Kidney (tissue), 14 donors: Measurements from ENCODE around the gene STRA6. TPM values are rescaled to one million over a fixed set of nuclear protein-coding genes. Genes with fewer than 3 reads are reported as not detected.
A peak's percentile ranks its signal among the peaks of the same experiment; 100 is the strongest.

Experiments used
- DNase-seq, 5 donors: peaks; one replicate each; pipeline ENCODE4 v3.0.0-alpha.2; 2013 to 2020
- FAIRE-seq: peaks from 2 replicates; lab custom pipeline; 2012; peaks lifted over from hg19 to GRCh38; lab: Jason Lieb, UNC
- H3K27ac ChIP-seq, 2 donors: one replicate each; pipeline ENCODE4 v1.7.0; 2013; ENCODE audit warnings: low read depth in 2 of 2, low read length in 2 of 2, inconsistent platforms in 1 of 2
- H3K27me3 ChIP-seq: one replicate; pipeline ENCODE4 v1.7.1; 2013; ENCODE audit warnings: low read length, inconsistent platforms; ENCODE audit not compliant: control insufficient read depth, insufficient read depth
- H3K36me3 ChIP-seq, 3 donors: one replicate each; pipeline versions ENCODE4 v1.7.0 to v1.7.1; 2013; ENCODE audit warnings: low read length in 3 of 3, control low read depth in 1 of 3, inconsistent platforms in 1 of 3; ENCODE audit not compliant: insufficient read depth in 3 of 3, control insufficient read depth in 2 of 3
- H3K4me1 ChIP-seq, 3 donors: one replicate each; pipeline versions ENCODE4 v1.7.0 to v1.7.1; 2013; ENCODE audit warnings: low read length in 3 of 3, inconsistent platforms in 1 of 3, low read depth in 1 of 3; ENCODE audit not compliant: control insufficient read depth in 2 of 3, insufficient read depth in 2 of 3
- H3K4me3 ChIP-seq, 3 donors: one replicate each; pipeline versions ENCODE4 v1.7.0 to v1.8.1; 2013; ENCODE audit warnings: low read length in 3 of 3, control low read depth in 1 of 3, inconsistent platforms in 1 of 3
- H3K9ac ChIP-seq, 3 donors: one replicate each; pipeline versions ENCODE4 v1.7.0 to v1.7.1; 2013; ENCODE audit warnings: low read length in 3 of 3, control low read depth in 1 of 3, inconsistent platforms in 1 of 3
- H3K9me3 ChIP-seq, 3 donors: one replicate each; pipeline versions ENCODE4 v1.7.0 to v1.7.1; 2013; ENCODE audit warnings: low read length in 3 of 3, control low read depth in 1 of 3, inconsistent platforms in 1 of 3; ENCODE audit not compliant: control insufficient read depth in 2 of 3, insufficient read depth in 1 of 3
- intact Hi-C: fragments of 100-400 bp; cut with DNase I; formaldehyde crosslinking; loops from one replicate; pipeline ENCODE4 v1.11.1; 2022
- polyA plus RNA-seq: library from polyadenylated mRNA; stranded (reverse); fragments of 350-450 nt; fragmentation: Illumina TruSeq; extraction: RNeasy Lipid Tissue Mini Kit (QIAGEN cat#74804); gene quantifications from one replicate; pipeline ENCODE4 v1.2.3, GENCODE V29; 2014; ENCODE audit warnings: low read depth, low replicate concordance; ENCODE audit not compliant: insufficient read depth
- total RNA-seq: library from RNA; stranded (reverse); fragmentation: NEBNext Ultra II Directional; extraction: Animal tissue kit (Norgen Biotek cat#: 25700); gene quantifications from one replicate; pipeline ENCODE4 v1.2.1, GENCODE V29; 2021
- TF ChIP-seq, protein P1 (sequence below): IDR thresholded peaks from 3 replicates; pipeline ENCODE4 v1.5.1; 2012; ENCODE audit warnings: mild to moderate bottlenecking, moderate library complexity, borderline replicate concordance; ENCODE audit not compliant: insufficient read depth; ENCODE audit errors: extremely low read depth
- donor health status: control.
- donor health status: control.
- donor health status: control.
- donor health status: control.
- donor health status: control.
- donor health status: DM: yes; HTN: yes; CAD: no.
- donor health status: Normal renal cell carcinoma (clear cell type).

STRA6 gene
- total and polyA plus RNA-seq, 2 donors from 2014 or later: 2.0 to 31.9 TPM

DNA sequence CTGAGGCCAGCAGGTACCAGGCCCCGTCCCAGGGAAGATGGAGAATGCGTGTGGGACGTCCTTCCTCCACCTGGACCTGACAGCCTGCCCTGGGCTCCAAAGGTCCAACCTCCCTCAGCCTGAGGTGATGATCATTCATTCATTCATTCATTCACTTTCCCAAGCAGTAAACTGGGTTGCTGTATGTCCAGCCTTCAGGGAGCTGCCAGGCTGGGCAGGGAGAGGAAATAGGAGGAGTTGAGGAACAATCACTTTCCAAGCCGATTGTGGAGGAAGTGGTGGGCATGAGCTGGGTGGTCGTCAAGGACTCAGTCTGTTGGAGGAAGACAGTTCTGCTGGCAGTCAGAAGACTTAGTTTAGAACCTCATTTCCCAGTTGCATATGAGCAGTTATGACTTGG lies 23.3 kb upstream of the STRA6 start:
- no peaks in the 10 kb centered on the region for H3K36me3 ChIP-seq
- FAIRE-seq (no peak), DNase-seq (no peak)
- no peak overlapping the region for H3K27ac ChIP-seq
- H3K4me1 ChIP-seq: peaks cover 0 to 9% (median 5%) of the 10 kb centered on the region in 3 donors
- H3K9ac ChIP-seq: no peak overlapping the region
- intact Hi-C loops: no loop called here
- no peaks in the 10 kb centered on the region for H3K27me3 ChIP-seq
- TF ChIP-seq, protein P1, sequence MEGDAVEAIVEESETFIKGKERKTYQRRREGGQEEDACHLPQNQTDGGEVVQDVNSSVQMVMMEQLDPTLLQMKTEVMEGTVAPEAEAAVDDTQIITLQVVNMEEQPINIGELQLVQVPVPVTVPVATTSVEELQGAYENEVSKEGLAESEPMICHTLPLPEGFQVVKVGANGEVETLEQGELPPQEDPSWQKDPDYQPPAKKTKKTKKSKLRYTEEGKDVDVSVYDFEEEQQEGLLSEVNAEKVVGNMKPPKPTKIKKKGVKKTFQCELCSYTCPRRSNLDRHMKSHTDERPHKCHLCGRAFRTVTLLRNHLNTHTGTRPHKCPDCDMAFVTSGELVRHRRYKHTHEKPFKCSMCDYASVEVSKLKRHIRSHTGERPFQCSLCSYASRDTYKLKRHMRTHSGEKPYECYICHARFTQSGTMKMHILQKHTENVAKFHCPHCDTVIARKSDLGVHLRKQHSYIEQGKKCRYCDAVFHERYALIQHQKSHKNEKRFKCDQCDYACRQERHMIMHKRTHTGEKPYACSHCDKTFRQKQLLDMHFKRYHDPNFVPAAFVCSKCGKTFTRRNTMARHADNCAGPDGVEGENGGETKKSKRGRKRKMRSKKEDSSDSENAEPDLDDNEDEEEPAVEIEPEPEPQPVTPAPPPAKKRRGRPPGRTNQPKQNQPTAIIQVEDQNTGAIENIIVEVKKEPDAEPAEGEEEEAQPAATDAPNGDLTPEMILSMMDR: no peak
- H3K9me3 ChIP-seq: no peaks in the 10 kb centered on the region
- no peak overlapping the region for H3K4me3 ChIP-seq

DNA sequence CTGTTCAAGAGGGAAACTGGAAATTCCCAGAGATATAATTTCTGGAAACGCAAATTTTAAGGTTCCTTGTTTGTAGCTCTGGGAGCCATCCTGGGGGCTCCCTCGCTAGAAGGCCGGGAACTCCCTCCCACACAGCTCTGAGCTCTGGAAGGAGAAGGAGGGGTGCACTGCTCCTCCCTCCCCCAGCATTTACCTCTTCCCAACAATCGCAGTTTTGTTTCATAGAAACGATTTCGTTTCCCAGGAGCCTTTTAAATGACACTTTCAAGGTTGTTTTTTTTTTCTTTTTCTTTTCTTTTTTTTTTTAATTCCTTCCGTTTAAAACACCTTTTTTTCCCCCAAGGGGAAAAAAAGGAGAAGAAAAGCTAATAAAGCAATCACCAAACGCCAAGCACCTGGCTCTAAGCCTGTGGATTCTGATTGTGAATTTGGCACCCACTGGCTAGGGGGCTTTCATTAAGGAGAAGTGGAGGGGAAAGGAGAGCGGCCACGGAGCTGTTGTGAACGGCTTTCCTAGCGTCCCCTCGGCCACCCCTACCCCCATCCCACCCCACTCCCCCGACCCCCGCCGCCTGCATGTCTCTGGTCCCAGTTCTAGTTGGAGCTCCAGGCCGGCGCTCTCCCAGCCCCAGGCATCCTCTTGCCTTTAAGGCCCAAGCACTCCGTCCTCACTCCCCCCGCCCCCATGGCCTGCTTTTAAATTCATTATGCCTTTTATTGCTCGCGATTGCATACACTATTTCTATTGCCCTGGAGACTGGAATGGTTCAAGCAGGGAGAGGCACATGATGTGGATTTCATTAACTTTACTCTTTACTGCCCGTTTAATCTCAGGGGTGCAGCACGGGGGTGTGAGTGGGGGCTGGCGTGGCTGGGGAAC lies 19.9 kb upstream of the STRA6 start:
- H3K9ac ChIP-seq: no peak overlapping the region
- DNase-seq: peak in 3 of 5 donors; percentile 74 to 90 (median 76)
- H3K9me3 ChIP-seq: no peaks in the 10 kb centered on the region
- no peak for FAIRE-seq
- intact Hi-C loops: no loop called here
- no peak overlapping the region for H3K27ac ChIP-seq
- TF ChIP-seq, protein P1: no peak
- H3K27me3 ChIP-seq: no peaks in the 10 kb centered on the region
- no peaks in the 10 kb centered on the region for H3K36me3 ChIP-seq
- no peak overlapping the region for H3K4me3 ChIP-seq
- H3K4me1 ChIP-seq: peaks cover 0 to 7% (median 2%) of the 10 kb centered on the region in 3 donors

- H3K4me3 ChIP-seq: no peak overlapping the region
- no peaks in the 10 kb centered on the region for H3K36me3 ChIP-seq
- TF ChIP-seq, protein P1: no peak
- no peak overlapping the region for H3K27ac ChIP-seq
- peak in 1 of 5 donors; percentile 17 for DNase-seq
- H3K9ac ChIP-seq: no peak overlapping the region
- no peaks in the 10 kb centered on the region for H3K27me3 ChIP-seq
- no peaks in the 10 kb centered on the region for H3K9me3 ChIP-seq
- intact Hi-C loops: no loop called here
- no peak for FAIRE-seq
- H3K4me1 ChIP-seq: peaks cover 0 to 7% (median 2%) of the 10 kb centered on the region in 3 donors
Measured at GRCh38 chr15:74221399-74222239, 19.0 kb upstream of the STRA6 start.
